ENCODE results near the gene COL6A2. TPM values are rescaled to one million over a fixed set of nuclear protein-coding genes. Genes with fewer than 3 reads are reported as not detected.
"Not testable (repeated sequence)": the region's sequence is repeated elsewhere in the genome, so short reads cannot be mapped to it uniquely, and the experiment has no call there.

Gene COL6A2
- total RNA-seq, 1 donor, result 11.3 TPM

DNA sequence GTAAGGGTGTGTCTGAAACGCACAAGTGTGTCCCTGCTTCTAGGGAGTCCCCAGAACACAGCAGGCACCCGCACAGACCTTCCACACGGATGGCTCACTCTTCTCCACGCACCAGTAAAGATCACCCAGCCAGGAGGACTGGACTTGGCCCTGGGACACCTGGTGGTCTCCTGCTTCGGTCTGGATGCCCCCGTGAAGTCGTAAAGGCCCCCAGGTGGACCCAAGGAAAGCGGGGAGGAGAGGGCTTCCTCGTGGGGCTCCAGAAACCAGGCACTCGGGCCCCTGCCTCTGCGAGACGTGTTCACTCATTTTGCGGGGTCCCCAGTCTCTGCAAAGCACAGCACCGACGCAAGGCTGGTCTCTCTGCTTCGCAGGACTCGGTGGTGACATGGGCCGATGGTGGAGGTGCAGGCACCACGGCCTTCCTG lies 20.2 kb upstream of the COL6A2 start:
- DNase-seq (ENCODE audit: low read depth in 2 of 3, low spot score in 2 of 3), result no peak

GRCh38 chr21:46078322-46078977 lies 19.5 kb upstream of the COL6A2 start:
- DNase-seq (ENCODE audit: low read depth in 2 of 3, low spot score in 2 of 3), result no peak

DNA sequence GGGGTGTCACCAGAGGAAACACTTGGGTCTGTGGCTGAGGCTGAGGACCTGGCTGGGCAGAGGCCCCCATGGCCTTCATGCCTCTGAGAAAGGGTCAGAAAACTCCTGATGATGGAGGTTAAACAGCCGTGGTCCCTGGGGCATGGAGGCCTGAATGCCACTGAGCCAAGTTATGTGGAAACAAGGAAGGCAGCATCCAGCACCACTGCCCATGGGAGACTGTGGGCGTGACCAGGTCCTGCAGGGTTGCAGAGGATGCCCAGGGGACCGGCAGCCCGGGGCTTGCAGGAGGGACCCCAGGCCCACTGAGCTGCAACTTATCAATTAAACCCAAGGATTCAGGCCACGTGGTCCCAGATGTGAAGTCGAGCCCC lies 18.9 kb upstream of the COL6A2 start:
- DNase-seq (ENCODE audit: low read depth in 2 of 3, low spot score in 2 of 3), result no peak

- no peak for DNase-seq (ENCODE audit: low read depth in 2 of 3, low spot score in 2 of 3)
Measured at GRCh38 chr21:46079352-46080170, 18.4 kb upstream of the COL6A2 start.

GRCh38 chr21:46080171-46081021 lies 17.5 kb upstream of the COL6A2 start:
- no peak for DNase-seq (ENCODE audit: low read depth in 2 of 3, low spot score in 2 of 3)

GRCh38 chr21:46081022-46081861 lies 16.7 kb upstream of the COL6A2 start:
- DNase-seq (ENCODE audit: low read depth in 2 of 3, low spot score in 2 of 3), result no peak

GRCh38 chr21:46081862-46082712 lies 15.8 kb upstream of the COL6A2 start:
- no peak for DNase-seq (ENCODE audit: low read depth in 2 of 3, low spot score in 2 of 3)

- no peak for DNase-seq (ENCODE audit: low read depth in 2 of 3, low spot score in 2 of 3)
Measured at GRCh38 chr21:46082713-46082962, 15.3 kb upstream of the COL6A2 start.

- no peak for DNase-seq (ENCODE audit: low read depth in 2 of 3, low spot score in 2 of 3)
Measured at GRCh38 chr21:46082963-46083790, 14.7 kb upstream of the COL6A2 start.

DNA sequence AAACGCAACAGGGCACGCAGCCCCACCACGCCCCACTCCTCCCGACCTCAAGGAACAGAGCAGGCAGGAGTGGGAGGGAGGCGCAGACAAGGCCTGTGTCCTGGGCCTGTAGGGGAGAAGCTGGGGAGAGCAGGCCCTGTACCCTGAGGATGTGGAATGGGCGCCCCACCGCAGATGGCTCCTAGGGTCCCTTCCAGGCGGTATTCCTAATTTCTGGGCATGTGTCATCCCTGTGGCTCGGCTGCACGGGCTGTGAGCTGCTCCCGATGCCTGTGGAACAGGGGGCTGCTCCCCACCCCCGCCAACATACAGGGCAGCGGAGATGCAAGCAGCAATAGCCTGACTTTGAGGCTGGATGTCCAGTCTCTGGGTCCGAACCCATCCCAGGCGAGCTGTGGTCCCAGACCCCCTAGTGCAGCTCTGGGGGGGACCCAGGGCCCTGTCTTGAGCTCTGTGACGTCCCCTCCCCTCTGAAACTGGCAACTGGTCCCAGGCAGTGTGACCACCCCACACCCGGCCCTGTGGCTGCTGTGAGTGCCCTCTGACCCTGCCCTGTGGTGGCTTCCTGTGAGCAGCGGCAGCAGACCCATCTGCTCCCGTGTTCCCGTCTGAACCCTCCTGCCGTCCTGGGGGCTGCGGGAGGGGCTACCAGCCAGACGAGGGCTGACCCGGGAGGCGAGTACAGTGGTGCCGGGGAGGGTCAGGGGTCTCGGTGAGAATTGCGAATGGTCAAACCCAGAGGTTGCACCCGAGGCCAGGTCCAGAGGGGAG lies 13.9 kb upstream of the COL6A2 start:
- no peak for DNase-seq (ENCODE audit: low read depth in 2 of 3, low spot score in 2 of 3)

GRCh38 chr21:46084709-46085108 lies 13.2 kb upstream of the COL6A2 start:
- no peak for DNase-seq (ENCODE audit: low read depth in 2 of 3, low spot score in 2 of 3)

DNA sequence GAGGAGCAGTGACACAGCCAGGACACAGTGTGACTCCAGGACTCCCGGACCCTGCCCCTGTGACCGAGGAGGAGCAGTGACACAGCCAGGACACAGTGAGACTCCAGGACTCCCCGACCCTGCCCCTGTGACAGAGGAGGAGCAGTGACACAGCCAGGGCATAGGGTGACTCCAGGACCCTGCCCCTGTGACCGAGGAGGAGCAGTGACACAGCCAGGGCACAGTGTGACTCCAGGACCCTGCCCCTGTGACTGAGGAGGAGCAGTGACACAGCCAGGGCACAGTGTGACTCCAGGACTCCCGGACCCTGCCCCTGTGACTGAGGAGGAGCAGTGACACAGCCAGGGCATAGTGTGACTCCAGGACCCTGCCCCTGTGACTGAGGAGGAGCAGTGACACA lies 12.7 kb upstream of the COL6A2 start:
- DNase-seq (ENCODE audit: low read depth in 2 of 3, low spot score in 2 of 3), result not testable (repeated sequence)

DNA sequence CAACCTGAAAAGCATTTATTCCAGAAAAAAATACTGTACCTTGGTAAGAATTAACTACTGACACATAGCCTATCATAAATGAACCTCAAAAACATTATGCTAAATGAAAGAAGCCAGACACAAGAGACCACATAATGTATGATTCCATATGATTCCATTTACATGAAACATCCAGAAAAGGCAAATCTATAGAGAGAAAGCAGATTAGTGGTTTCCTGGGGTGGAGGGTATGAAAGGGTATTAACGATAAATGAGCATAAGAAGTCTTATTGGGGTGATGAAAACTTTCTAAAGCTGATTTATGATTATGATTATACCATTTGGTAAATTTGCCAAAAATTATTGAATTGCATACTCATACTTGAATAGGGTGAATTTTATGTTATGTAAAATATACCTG lies 10.3 kb upstream of the COL6A2 start:
- DNase-seq (ENCODE audit: low read depth in 2 of 3, low spot score in 2 of 3), result no peak

GRCh38 chr21:46088189-46088588 lies 9.7 kb upstream of the COL6A2 start:
- DNase-seq (ENCODE audit: low read depth in 2 of 3, low spot score in 2 of 3), result no peak

GRCh38 chr21:46089285-46089684 lies 8.6 kb upstream of the COL6A2 start:
- DNase-seq (ENCODE audit: low read depth in 2 of 3, low spot score in 2 of 3), result no peak

- DNase-seq (ENCODE audit: low read depth in 2 of 3, low spot score in 2 of 3), result no peak
Measured at GRCh38 chr21:46091118-46091517, 6.8 kb upstream of the COL6A2 start.

- DNase-seq (ENCODE audit: low read depth in 2 of 3, low spot score in 2 of 3), result no peak
Measured at GRCh38 chr21:46091631-46092025, 6.3 kb upstream of the COL6A2 start.

- DNase-seq (ENCODE audit: low read depth in 2 of 3, low spot score in 2 of 3), result no peak
Measured at GRCh38 chr21:46092026-46092764, 5.7 kb upstream of the COL6A2 start.
